Measurements from ENCODE around the gene ZNF224. TPM values are rescaled to one million over a fixed set of nuclear protein-coding genes. Genes with fewer than 3 reads are reported as not detected.

ZNF224 gene
- total and polyA plus RNA-seq, 2 of the 4 experiments (the other 2 are of a cell fraction), result 10.3 to 26.3 TPM

- 0 out of 2 replicates have a peak, but pooled peaks cover 2% of the 10 kb centered on the region for H3K4me1 ChIP-seq (ENCODE audit: control insufficient read depth, insufficient read depth, low read length)
- ChIA-PET CTCF (no interaction called here), POLR2A (ENCODE audit: unreplicated experiment) (no interaction called here)
- H2BK120ac ChIP-seq (ENCODE audit: low read depth, low read length), result peak within 1 kb of the TSS; percentile 42; the same call in 1 of the 2 replicates
- H4K5ac ChIP-seq (ENCODE audit: low read depth, low read length), result peak within 1 kb of the TSS; percentile 97
- H3K79me1 ChIP-seq (ENCODE audit: low read depth in 1 of 2, low read length in 2 of 2), result peaks cover 5 to 16% of the 10 kb centered on the region in 2 experiments; a peak in 3 of 4 replicates
- peak within 1 kb of the TSS; percentile 73 for H2AK9ac ChIP-seq (replicated peaks; ENCODE audit: low read depth, low read length, poor library complexity)
- peak within 1 kb of the TSS; percentile 87 for H3K56ac ChIP-seq (ENCODE audit: extremely low read depth, insufficient read depth, low read length)
- intact Hi-C loops (cut with micrococcal nuclease) (no loop called here), in situ Hi-C loops (cut with MboI; ENCODE audit: low sequenced_read_pairs) (no loop called here), dilution Hi-C loops (cut with HindIII; ENCODE audit: low sequenced_read_pairs, unreplicated experiment) (no loop called here)
- peaks cover 5% of the 10 kb centered on the region for H3K36me3 ChIP-seq (ENCODE audit: control insufficient read depth, insufficient read depth, low read length)
- peak within 1 kb of the TSS; percentile 62; the same call in 1 of the 2 replicates for H3K18ac ChIP-seq (ENCODE audit: low read depth, low read length)
- peak within 1 kb of the TSS; percentile 90 for H3K4me2 ChIP-seq (ENCODE audit: low read depth, low read length)
- H2AFZ ChIP-seq (replicated peaks; ENCODE audit: low read length, poor library complexity), result peak within 1 kb of the TSS; percentile 97
- H3K14ac ChIP-seq (replicated peaks; ENCODE audit: low read depth, low read length), result peak within 1 kb of the TSS; percentile 99
- H4K91ac ChIP-seq (ENCODE audit: insufficient read depth, low read depth, low read length), result peak within 1 kb of the TSS; percentile 77
- no peaks in the 10 kb centered on the region for H4K20me1 ChIP-seq (ENCODE audit: insufficient read depth, low read length)
- peak within 1 kb of the TSS; percentile 84; the same call in 1 of the 2 replicates for H3K23ac ChIP-seq (ENCODE audit: low read depth, low read length)
- peaks cover 6% of the 10 kb centered on the region for H3K9me1 ChIP-seq (ENCODE audit: insufficient read depth, low read length)
- H2BK5ac ChIP-seq (ENCODE audit: low read depth, low read length, poor library complexity, severe bottlenecking), result peak within 1 kb of the TSS; percentile 46
- H3K4me3 ChIP-seq (ENCODE audit: insufficient read depth, low read depth, low read length), result peak within 1 kb of the TSS; percentile 70
- H3K9me3 ChIP-seq (ENCODE audit: control insufficient read depth, insufficient read depth, low read length), result no peaks in the 10 kb centered on the region
- peak; percentile 89 for DNase-seq
- no peak within 1 kb of the TSS for H2AK5ac ChIP-seq (ENCODE audit: low read depth, low read length)
- H3K9ac ChIP-seq (ENCODE audit: low read depth, low read length), result peak within 1 kb of the TSS; percentile 92
- ATAC-seq (ENCODE audit: low read depth), result peak; percentile 100
- peak within 1 kb of the TSS; percentile 76 to 99 for H4K8ac ChIP-seq (ENCODE audit: low read depth in 2 of 2, low read length in 2 of 2)
- TF ChIP-seq MAZ (IDR thresholded peaks at IDR 0.05; ENCODE audit: borderline replicate concordance, low read depth, low read length), result peak; percentile 39; the same call in 1 of the 2 replicates
- no peak for TF ChIP-seq SMC3 (IDR thresholded peaks at IDR 0.05; ENCODE audit: low read depth, low read length)
- TF ChIP-seq MXI1 (IDR thresholded peaks at IDR 0.05; ENCODE audit: borderline replicate concordance, low read depth, low read length), result 0 out of 2 replicates have a peak, but pooled peaks have one; percentile 28
- H3K27ac ChIP-seq (ENCODE audit: insufficient read depth, low read length), result peak within 1 kb of the TSS; percentile 77
- H3K4ac ChIP-seq (ENCODE audit: low read depth, low read length), result peak within 1 kb of the TSS; percentile 91
- WGBS, 2 experiments (ENCODE audit: extremely low coverage in 2 of 2, insufficient read length in 1 of 2), result 0% methylated on average over 13 of the region's 38 CpGs; no CpG with 5 or more reads in 1 of the 2 experiments
- H2BK15ac ChIP-seq (ENCODE audit: low read depth, low read length), result no peak within 1 kb of the TSS
- BruUV-seq (replicated peaks), result no TSS peak
- 0 out of 2 replicates have a peak, but pooled peaks cover 2% of the 10 kb centered on the region for H3K27me3 ChIP-seq (ENCODE audit: control insufficient read depth, insufficient read depth, low read length)
- H2BK20ac ChIP-seq (ENCODE audit: low read depth, low read length), result no peak within 1 kb of the TSS; the same call in 1 of the 2 replicates
These were observed 42.3 kb upstream of the ZNF224 start, which contains the start of gene ZNF223 for GRCh38 chr19:44051650-44052402. Gene ZNF223 (plus strand): TSS chr19:44052036. CDS start chr19:44055177, 3,141 bp downstream.

Measured in IMR-90 (cell line).